ENCODE data around the gene CIRBP.

Gene CIRBP

DNA sequence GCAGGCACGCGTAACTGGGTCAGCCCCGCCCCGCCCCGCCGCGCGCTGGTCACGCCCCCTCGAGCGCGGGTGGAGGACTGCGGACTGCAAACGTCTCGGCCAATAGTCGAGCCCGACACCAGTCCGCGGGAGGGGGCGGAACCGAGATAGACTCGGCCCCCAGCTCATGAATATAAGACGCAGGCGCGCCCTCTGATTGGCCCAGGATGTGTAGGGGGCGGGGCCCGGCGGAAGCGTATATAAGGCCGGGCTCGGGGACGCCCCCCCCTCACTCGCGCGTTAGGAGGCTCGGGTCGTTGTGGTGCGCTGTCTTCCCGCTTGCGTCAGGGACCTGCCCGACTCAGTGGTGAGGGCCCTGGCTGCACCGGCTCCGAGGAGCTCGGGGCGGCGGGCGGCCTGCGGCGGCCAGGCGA is at the start of gene CIRBP:
Gene CIRBP (plus strand): TSS at position 268 of the 413 bp plus-strand sequence. CDS start 1,602 bp downstream, outside the sequence.
- peak; percentile 97 for DNase-seq (ENCODE audit: insufficient read length, low spot score)

DNA sequence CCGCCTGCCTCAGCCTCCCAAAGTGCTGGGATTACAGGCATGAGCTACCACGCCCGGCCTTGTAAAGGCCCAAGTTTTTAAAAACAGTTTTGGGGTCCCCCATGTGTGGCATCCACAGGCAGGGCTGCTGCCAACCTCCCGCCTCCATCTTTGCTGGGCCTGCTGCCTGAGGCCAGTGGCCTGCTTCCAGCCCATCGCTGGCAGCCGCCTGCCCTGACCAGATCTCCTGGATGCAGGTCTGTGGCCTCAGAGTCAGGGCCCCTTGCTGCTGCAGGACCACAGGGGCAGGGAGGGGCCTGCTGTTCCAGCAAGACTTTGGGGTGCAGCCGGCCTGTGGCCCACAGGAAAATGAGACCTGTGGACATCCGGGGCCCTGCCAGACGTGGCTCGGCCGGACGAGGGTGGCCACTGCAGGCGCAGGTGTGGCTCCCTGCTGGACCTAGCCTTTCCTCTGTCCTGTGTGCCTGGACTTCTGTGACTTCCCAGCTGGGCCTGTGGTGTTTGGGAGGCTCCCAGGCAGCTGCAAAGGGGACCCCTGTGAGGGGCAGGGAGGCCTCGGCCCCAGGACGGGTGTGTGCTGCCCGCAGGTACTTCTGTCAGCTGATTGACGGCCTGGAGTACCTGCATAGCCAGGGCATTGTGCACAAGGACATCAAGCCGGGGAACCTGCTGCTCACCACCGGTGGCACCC is 49.2 kb upstream of the CIRBP start:
- DNase-seq (ENCODE audit: insufficient read length, low spot score) (no peak), FAIRE-seq (no peak)

More for the DNA sequence above, at the start of gene CIRBP:
- FAIRE-seq = peak; percentile 98

- FAIRE-seq (no peak), DNase-seq (ENCODE audit: insufficient read length, low spot score) (no peak)
Measured at GRCh38 chr19:1220477-1220930, 48.6 kb upstream of the CIRBP start.

GRCh38 chr19:1220976-1221903 is 47.9 kb upstream of the CIRBP start:
- FAIRE-seq = no peak
- no peak for DNase-seq (ENCODE audit: insufficient read length, low spot score)

- DNase-seq (ENCODE audit: insufficient read length, low spot score) (no peak), FAIRE-seq (no peak)
Measured at GRCh38 chr19:1221904-1222255, 47.3 kb upstream of the CIRBP start.

DNA sequence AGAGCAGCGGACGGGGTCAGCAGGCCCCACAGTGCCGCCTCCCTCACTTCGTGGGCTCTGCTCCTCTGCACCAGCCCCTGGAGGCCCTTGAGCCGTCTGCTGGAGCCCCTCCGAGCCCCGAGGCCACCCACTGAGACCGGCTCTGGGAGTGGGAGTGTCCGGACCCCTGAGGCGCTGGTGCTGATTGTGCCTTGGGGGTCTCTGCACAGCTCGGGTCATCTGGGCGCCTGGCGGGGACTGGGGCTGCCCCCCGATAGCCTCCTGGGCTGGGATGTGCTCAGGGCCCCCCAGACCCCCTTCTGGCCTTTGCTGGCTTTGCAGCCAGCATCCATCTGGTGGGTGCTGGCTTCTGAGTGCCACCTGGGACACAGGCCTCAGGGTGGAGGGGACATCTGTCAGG is 46.7 kb upstream of the CIRBP start:
- FAIRE-seq = no peak
- DNase-seq (ENCODE audit: insufficient read length, low spot score) = no peak

DNA sequence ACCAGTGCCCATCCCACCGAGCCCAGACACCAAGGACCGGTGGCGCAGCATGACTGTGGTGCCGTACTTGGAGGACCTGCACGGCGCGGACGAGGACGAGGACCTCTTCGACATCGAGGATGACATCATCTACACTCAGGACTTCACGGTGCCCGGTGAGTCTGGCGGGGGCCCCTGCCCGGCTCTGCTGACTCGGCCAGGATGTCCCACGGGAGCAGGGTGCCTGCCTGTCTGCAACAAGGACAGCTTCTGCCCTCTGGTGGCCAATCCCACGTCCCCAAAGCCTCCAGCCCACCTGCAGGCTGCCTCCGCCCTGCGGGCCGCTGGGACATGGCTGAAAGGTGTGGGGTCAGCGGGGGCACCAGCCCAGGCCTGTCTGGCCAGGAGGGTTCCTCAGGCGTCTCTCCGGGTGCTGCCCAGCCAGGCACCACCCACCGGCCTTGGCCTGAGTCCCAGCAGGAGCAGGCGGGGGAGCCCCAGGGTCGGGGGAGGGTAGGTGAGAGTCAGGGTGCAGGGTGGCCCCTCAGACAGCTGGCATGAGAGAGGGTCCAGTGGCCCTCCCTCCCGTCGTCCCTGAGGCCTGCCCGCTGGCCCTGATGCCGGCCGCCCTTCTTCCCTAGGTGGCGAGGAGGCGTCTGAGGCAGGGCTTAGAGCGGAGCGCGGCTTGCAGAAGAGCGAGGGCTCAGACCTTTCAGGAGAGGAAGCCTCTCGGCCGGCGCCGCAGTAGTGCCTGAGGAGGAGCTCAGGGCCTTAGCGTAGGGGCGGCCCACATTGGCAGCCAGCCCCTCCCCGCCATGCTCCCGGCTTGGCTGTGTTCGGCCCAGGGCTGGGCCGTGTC is 45.9 kb upstream of the CIRBP start:
- FAIRE-seq = no peak
- DNase-seq (ENCODE audit: insufficient read length, low spot score) = peak; percentile 92

- FAIRE-seq (no peak), DNase-seq (ENCODE audit: insufficient read length, low spot score) (no peak)
Measured at GRCh38 chr19:1224047-1224825, 44.9 kb upstream of the CIRBP start.

- FAIRE-seq (no peak), DNase-seq (ENCODE audit: insufficient read length, low spot score) (no peak)
Measured at GRCh38 chr19:1224847-1225246, 44.3 kb upstream of the CIRBP start.

DNA sequence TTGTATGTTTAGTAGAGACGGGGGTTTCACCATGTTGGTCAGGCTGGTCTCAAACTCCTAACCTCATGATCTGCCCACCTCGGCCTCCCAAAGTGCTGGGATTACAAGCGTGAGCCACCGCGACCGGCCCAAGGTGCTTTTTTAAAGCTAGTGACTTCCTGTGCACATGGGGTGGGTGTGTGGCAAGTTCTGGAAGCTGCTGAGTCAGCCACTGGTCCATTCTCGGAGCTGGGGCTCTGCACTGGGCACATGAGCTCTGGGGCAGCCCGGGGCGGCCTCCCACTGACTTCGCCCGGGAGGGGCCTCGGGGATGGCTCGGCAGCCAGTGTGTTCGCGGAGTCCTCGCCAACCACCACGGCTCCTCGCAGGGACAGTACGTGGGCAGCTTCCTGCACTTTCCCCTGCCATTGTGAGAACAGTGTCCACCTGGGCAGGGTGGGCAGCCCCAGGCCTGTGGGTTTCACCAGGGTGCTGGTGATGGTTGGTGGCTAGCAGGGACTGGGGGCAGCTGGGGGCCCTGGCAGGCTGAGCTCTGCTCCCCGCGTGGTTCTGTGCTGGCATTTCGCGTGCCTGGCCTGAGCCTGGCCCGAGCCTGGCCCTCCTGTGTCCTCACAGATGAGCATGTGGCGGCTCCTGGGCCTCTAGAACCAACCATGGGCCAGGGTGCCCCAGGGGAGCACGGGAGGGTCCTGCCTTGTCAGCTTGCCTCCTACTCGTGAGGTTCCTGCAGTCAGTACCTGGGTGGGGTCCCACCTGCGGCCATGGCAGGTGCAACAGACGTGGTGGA is 43.5 kb upstream of the CIRBP start:
- DNase-seq (ENCODE audit: insufficient read length, low spot score) (no peak), FAIRE-seq (no peak)

GRCh38 chr19:1226227-1226518 is 43.0 kb upstream of the CIRBP start:
- DNase-seq (ENCODE audit: insufficient read length, low spot score) = no peak
- FAIRE-seq = no peak

DNA sequence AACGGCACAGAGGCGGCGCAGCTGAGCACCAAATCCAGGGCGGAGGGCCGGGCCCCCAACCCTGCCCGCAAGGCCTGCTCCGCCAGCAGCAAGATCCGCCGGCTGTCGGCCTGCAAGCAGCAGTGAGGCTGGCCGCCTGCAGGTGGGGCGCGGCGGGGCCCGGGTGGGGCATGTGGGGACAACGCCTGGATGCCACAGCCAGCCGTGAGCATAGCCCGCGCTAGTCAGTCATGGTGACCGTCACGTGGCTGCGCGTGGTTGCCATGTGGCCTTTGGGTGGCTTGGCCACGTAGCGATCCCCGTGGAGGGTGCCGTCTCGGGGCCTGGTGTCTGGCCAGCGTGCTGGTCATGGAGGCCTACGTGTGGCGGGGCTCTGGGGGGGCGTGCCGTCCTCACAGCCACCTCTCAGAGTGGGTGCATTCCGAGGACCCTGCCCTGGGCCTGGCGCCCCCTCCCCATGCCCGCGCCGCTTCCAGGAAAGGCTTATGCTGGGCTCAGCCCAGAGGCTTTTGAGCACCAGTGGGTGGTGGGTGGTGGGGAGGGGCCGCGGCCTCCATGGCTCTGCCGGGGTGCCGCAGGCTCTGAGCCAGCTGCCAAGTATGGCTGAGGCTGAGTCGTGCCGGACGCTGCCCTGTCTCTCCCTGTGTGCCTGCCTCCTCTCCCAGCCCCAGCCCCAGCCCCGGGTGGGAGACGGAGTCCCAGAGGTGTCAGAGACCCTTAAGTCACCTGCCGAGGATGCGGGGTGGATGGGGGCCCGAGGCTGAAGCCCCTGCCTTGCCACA is 42.4 kb upstream of the CIRBP start:
- FAIRE-seq (no peak), DNase-seq (ENCODE audit: insufficient read length, low spot score) (no peak)

- DNase-seq (ENCODE audit: insufficient read length, low spot score) (no peak), FAIRE-seq (no peak)
Measured at GRCh38 chr19:1227304-1228054, 41.7 kb upstream of the CIRBP start.

- DNase-seq (ENCODE audit: insufficient read length, low spot score) = no peak
Measured at GRCh38 chr19:1228161-1228957, 40.8 kb upstream of the CIRBP start.

GRCh38 chr19:1229056-1229923 is 39.8 kb upstream of the CIRBP start:
- DNase-seq (ENCODE audit: insufficient read length, low spot score) (no peak), FAIRE-seq (no peak)

More at GRCh38 chr19:1228161-1228957, 40.8 kb upstream of the CIRBP start:
- FAIRE-seq = no peak
